22Rv1 (cell line): ENCODE measurements around the gene SMYD3.

Experiments
- CTCF ChIP-seq: fragments of 450-650 bp; IDR thresholded peaks from 2 replicates; pipeline ENCODE4 v1.5.1; 2017; ENCODE audit warnings: mild to moderate bottlenecking
- ZFX ChIP-seq: fragments of 450-650 bp; IDR thresholded peaks from 2 replicates; pipeline ENCODE4 v1.6.1; 2017; ENCODE audit warnings: antibody characterized with exemption, borderline replicate concordance

DNA sequence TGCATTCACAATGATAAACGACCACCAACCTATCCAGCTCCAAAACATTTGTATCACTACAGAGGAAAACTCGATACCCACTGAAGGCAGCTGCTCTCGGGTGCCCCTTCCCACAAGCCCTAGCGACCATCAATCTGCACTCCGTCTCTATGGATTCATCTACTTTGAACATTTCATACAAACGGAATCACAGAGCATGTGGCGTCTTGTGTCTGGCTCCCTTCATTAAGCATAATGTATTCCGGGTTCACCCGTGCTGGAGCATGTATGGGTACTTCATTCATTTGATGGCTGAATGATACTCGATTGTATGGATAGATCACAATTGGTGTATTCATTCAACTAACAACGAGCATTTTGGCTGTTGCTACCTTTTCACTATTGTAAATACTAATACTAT is 340.2 kb downstream of the SMYD3 start:
- TF ChIP-seq CTCF (no peak), ZFX (no peak)
